MG63 (cell line): ENCODE results near the gene BCAR3. TPM values are rescaled to one million over a fixed set of nuclear protein-coding genes. Genes with fewer than 3 reads are reported as not detected.

Source experiments
- DNase-seq: peaks from one replicate; pipeline ENCODE4 v3.0.0-alpha.2; 2020
- H3K27me3 ChIP-seq: fragments of 250-450 bp; sonication (Bioruptor Pico); 2 replicates; pipeline ENCODE4 v1.5.1; 2020; ENCODE audit warnings: mild to moderate bottlenecking, moderate library complexity
- H3K36me3 ChIP-seq: fragments of 250-450 bp; sonication (Bioruptor Pico); 2 replicates; pipeline ENCODE4 v1.5.1; 2020; ENCODE audit warnings: mild to moderate bottlenecking, moderate library complexity
- H3K4me3 ChIP-seq: fragments of 250-450 bp; sonication (Bioruptor Pico); 2 replicates; pipeline ENCODE4 v1.5.1; 2020; ENCODE audit warnings: mild to moderate bottlenecking, moderate library complexity
- H3K9me3 ChIP-seq: fragments of 250-450 bp; sonication (Bioruptor Pico); 2 replicates; pipeline ENCODE4 v1.5.1; 2020; ENCODE audit warnings: mild to moderate bottlenecking, moderate library complexity
- total RNA-seq: library from RNA; depleted of rRNA; stranded (reverse); fragments of >200 nt; shearing (Covaris generic); gene quantifications from 2 replicates; pipeline ENCODE4 v1.2.3, GENCODE V29; 2014; ENCODE audit warnings: low replicate concordance

Gene BCAR3
- total RNA-seq, 1 experiment from 2014 or later = 26.0 TPM

DNA sequence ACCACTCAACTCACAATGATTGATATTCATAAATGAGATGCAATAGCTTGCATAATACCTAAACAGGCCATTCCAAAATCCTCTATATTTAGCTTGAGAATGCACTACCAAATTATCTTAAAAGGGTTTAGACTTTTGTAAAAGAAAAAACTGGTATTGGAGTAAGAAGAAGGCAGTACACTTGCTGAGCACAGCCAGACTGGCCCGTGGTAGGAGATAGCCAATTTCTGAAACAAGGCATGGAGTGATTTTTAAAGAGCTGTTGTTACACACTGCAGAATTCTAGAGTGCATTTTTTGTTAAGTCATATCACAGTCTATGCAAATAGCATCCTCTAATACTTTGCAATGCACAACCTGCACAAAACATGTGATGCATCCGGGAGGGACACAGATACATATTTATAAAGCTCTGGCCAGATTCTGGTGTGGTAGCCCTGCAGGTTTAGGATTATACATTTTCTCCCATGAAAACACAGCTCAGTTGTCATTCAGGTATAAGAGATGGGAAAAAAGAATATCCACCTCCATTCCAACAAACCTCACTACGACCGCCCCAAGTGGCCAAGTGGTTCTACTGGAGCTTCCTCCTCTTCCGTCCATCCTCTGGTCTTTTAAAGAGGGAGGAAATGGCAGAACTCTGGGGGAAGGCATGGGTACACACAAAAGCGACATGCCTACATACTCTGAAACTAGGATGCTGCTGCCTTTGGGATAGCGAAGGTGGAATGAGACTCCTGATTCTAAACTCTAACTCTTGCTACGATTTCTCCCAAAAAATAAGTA, 40.8 kb downstream of the BCAR3 start:
- H3K36me3 ChIP-seq = peaks cover 51% of the 10 kb centered on the region
- DNase-seq = no peak

DNA sequence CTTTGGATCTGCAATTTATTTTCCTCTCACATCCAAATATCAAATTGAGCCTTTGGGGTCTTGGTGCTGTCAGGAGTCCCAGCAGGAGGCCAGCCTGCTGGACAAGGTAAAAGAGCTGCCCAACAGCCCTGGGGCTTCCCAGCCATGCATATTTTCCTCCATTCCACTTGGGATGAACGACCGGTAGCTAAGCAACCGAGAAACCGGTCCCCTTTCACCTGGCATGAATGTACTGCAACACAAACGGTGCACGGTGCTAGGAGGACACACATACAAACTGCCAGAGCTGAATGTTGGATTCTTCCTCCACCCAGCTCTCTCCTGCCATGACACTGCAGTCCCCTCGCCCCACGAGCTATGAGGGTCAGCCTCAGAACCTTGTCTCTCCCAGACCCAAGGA, 42.7 kb downstream of the BCAR3 start:
- Histone ChIP-seq H3K27me3 (no peaks in the 10 kb centered on the region), H3K4me3 (no peak overlapping the region), H3K9me3 (no peaks in the 10 kb centered on the region), H3K36me3 (peaks cover 68% of the 10 kb centered on the region)
- DNase-seq = no peak

More for the DNA sequence above, 40.8 kb downstream of the BCAR3 start:
- H3K27me3 ChIP-seq = no peaks in the 10 kb centered on the region
- H3K4me3 ChIP-seq = no peak overlapping the region
- H3K9me3 ChIP-seq = no peaks in the 10 kb centered on the region

DNA sequence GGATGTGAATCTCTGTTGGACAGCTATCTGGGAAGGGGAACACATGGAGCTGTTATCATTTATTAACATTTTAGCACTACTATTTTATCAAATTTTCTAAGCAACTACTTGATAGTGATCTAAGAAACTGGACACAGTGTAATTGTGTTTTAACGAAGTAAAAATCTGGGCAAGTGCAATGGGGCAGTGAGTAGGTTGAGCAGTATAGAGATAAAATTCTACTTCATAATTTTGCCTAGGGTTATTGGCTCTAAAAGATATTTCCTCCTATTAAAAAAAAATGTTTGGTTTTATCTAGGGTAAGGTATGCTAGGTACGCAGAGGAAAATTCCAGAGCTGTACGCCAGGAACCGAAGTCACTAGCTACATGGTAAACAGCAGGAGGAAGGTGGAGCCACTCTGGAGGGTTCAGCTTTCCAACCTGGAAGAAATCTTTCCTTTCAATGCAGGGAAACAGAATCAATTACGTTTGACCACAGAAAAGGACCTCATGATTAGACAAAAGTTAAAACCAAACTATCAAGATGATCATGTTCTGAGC, 43.3 kb downstream of the BCAR3 start:
- Histone ChIP-seq H3K36me3 (peaks cover 66% of the 10 kb centered on the region), H3K27me3 (no peaks in the 10 kb centered on the region), H3K4me3 (no peak overlapping the region), H3K9me3 (no peaks in the 10 kb centered on the region)
- no peak for DNase-seq

DNA sequence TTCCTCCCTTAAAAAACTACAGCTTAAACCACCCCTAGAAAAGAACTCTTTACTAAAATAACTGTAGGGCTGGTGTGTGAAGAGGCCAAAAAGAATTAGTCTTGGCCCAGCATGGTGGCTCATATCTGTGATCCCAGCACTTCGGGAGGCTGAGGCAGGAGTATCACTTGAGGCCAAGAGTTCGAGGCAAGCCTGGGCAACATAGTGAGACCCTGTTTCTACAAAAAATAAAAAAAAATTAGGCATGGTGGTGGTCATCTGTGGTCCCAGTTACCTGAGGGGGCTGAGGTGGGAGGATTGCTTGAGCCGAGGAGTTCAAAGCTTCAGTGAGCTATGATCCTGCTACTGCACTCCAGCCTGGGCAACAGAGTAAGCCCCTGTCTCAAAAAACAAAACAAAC, 44.9 kb downstream of the BCAR3 start:
- no peaks in the 10 kb centered on the region for H3K27me3 ChIP-seq
- no peak for DNase-seq
- H3K36me3 ChIP-seq = peaks cover 57% of the 10 kb centered on the region
- H3K4me3 ChIP-seq = no peak overlapping the region
- H3K9me3 ChIP-seq = no peaks in the 10 kb centered on the region

DNA sequence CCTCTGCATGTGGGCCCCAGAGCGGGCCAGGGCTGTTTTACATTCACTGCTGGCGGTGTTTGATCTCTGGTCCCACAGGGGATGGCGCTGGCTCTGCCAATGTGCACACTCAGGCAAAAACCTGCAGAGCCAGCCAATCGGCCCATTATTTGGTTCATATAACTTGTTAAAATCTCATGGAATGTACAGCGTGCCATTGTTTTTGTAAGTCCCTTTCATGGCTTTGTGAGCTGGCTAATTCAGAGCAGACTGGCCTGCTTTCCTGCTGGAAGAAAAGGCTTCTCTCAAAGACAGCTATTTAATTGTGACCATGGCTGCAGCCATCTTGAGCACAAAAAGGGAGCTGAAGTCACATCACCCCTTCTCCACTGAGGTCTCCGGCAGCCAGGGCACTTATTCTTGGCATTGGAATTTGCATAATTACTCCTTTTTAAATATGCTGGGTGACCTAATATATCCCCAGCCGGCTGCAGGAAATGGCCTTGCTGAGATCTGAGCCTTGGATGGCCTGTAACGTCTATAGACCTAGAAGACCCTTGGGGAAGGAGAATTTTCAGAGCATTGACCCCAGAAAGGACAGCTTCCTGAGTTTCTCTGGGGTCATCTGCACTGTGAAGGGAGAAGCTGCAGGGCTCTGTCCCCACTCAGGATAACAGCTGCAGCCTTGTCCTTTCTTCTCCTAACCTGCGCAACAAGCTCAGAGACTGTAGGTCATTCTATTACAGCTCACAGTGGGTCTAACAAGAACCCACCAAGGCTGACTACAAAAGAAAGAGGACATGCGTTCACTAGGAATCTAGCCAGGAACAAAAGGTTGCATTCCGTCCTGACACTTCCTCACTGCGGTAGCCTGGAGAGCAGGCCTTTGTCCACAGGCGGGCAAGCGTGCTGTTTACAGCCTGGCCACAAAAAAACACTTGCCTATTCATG, 45.8 kb downstream of the BCAR3 start:
- Histone ChIP-seq H3K4me3 (no peak overlapping the region), H3K9me3 (no peaks in the 10 kb centered on the region), H3K36me3 (peaks cover 53% of the 10 kb centered on the region), H3K27me3 (no peaks in the 10 kb centered on the region)
- no peak for DNase-seq

DNA sequence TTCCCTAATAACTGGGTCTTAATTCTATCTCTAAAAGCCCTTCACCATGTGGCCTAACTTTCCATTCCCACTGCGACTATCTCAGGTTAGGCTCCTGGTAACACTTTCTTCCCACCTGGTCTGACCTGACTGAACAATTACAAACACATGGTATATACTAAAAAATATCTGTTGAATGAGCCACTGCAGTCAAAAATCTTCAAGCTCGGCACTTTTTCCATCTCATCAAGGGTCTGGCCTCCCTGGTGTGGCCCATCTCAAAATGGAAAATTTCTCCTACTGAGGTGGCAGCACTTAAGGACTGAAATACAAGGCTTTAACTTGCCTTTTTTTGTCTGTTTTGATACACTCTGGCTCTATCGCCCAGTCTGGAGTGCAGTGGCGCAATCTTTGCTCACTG, 48.3 kb downstream of the BCAR3 start:
- peaks cover 44% of the 10 kb centered on the region for H3K36me3 ChIP-seq
- H3K9me3 ChIP-seq = no peaks in the 10 kb centered on the region
- no peak overlapping the region for H3K4me3 ChIP-seq
- no peak for DNase-seq
- no peaks in the 10 kb centered on the region for H3K27me3 ChIP-seq

DNA sequence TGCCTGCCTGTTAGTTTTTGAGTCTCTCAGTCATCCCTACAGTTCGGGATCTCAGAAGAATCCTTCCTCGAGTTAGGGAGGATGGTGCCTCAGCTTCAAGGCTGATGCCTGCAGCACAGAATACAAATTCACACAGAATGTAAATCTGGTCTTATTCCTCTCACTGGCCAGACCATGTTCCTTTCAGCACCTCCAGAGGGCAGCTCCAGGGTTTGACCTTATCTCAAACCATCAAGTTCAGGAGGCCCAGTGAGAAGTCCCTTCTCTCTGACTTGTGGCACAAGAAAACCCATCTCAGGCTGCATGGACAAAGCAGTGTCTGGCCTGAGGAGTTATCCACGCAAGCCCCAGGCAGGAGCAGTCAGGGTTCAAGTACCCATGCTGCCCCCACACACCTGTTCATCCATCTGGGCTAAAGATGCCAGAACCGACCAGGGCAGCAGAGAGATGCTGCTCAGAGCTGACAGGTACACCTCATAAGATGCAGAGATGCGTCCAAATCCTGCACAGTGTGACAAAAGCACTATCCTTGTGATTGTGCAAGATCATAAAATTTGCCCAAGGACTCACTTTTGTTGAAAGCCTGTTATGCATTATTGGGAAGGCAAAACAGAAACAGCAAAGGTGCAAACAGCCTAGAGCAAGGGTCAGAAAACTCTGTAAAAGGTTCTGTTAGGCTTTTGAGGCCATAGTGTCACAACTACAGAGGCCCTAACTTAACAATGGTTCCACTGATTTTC, 49.8 kb downstream of the BCAR3 start:
- Histone ChIP-seq H3K4me3 (no peak overlapping the region), H3K27me3 (no peaks in the 10 kb centered on the region), H3K9me3 (no peaks in the 10 kb centered on the region), H3K36me3 (peaks cover 34% of the 10 kb centered on the region)
- DNase-seq = no peak

DNA sequence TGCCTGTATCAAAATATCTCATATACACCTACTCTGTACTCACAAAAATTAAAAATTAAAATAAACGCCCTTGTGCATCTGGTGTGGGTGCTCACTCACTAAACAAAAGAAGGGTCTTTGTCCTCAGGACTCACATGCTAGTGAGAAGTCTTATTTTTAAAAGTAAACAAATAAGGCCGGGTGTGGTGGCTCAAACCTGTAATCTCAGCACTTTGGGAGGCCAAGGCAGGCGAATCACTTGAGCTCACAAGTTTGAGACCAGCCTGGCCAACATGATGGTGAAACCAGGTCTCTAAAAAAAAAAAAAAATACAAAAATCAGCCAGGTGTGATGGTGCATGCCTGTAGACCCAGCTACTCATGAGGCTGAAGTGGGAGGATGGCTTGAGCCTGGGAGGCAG, 51.5 kb downstream of the BCAR3 start:
- DNase-seq = no peak
- Histone ChIP-seq H3K36me3 (peaks cover 19% of the 10 kb centered on the region), H3K4me3 (no peak overlapping the region), H3K27me3 (no peaks in the 10 kb centered on the region), H3K9me3 (no peaks in the 10 kb centered on the region)

DNA sequence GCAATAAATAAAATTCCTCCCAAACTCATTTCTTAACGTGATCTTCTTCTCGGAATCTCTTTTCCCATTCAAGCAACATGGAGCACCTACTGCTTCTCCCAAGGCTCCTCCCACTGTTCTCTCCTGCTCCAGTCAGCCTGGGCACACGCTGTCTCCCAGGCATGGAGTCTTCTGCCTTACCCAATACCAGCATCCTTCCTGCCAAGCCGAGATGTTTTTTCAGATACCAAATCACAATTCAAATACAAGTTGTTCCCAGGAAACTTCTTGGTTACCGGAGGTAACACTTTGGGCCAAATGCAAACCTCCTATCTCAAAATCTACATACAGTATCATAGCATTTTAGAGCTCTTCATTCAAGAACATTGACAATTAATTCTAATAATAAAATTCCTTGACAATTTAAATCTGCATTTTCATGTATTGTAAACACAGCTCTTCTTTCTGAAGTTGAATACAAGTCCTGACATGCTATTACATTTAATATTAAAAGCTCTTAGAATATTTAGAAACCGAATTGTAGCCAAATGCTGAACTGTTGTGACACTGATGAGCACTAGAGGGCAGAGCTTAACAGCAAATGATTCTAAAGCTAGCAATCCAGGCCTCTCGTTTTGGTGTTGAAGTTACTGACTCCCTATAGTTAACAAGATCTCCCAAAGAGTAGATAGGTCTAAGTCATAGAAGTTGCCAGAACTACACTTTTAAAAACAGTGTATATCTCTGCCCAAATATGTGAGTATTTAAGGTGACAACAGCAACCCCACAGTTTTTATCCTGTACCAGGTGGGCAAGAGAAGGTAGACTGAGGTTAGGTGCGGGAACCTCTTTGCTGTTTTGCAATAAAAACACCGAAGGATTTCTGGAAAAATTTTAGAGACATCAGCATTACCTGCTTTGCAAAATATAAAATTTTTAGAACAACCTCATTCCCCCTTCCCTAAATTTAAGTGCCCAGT, 52.3 kb downstream of the BCAR3 start:
- no peak overlapping the region for H3K4me3 ChIP-seq
- H3K9me3 ChIP-seq = no peaks in the 10 kb centered on the region
- no peaks in the 10 kb centered on the region for H3K27me3 ChIP-seq
- peaks cover 16% of the 10 kb centered on the region for H3K36me3 ChIP-seq
- no peak for DNase-seq

DNA sequence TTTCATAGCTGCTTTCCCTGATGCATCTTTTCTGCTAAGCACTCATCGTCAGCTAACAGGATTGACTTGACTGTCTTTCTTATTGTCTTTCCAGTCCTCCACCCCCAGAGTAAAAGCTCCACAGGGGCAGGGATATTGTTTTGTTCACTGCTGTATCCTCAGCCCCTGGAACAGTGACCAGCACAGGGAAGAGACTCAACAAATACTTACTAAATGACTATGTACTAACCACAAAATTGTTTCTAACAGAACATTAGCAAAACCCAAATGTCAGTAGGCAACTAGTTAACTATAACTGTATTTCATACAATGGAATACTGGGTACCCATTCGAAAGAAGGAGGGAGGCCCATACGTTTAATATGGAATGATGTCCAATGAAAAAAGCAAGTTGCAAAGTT, 53.0 kb downstream of the BCAR3 start:
- DNase-seq = no peak
- Histone ChIP-seq H3K27me3 (no peaks in the 10 kb centered on the region), H3K36me3 (peaks cover 12% of the 10 kb centered on the region), H3K4me3 (no peak overlapping the region), H3K9me3 (no peaks in the 10 kb centered on the region)

DNA sequence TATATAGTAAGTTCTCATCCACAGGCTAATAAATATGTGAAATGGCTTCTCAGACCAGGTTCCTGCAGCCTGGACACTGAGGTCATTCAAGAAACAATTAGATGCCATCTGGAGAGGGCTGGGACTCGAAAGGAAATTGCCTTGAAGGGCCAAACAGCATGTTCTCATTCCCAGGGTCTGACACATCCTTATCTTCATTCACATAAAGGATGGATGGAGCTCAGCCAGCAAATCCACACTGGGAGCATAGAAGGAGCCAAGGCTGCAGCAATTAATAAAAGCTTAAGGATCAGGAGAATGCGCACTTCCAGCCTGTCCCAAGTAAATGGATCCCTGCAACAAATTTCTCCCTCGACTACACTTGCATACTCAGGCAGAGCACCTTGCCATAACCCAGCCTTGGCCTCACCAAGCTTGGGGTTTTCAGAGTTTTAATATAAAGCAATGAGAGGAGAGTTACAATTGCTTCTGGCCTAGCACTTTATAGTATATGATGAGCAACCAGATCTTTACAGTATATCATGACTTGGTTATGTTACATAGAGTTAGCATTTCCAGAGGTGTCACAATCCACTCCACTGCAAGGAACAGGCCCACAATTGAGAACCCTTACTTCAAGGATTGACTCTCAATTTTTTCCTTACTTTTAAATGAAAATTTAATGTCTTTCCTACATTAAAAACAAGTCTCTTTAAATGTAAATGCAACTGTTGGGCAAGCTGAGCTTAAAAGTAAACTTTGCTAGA, 55.9 kb downstream of the BCAR3 start:
- peaks cover 20% of the 10 kb centered on the region for H3K36me3 ChIP-seq
- peaks cover 2% of the 10 kb centered on the region; the same call in 1 of the 2 replicates for H3K9me3 ChIP-seq
- peak; percentile 50 for DNase-seq
- no peaks in the 10 kb centered on the region for H3K27me3 ChIP-seq
- H3K4me3 ChIP-seq = no peak overlapping the region

DNA sequence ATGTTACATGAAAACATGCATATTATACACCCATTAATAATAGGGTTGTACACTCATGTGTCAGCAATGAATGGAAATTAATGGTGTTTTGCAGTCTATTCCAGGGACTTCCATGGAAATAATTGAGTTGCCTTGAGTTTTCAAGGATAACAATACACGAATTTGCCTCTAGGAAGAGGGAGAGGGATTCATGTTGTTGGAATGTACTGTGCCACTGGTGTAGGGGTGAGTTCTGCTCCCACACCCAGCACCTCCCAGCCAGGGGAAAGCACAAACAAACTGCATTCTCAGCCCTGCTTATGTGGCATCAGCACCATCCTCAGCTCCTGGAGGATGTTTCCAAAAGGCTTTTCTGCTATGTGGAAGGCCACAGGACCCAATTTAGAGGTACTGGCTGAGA, 57.8 kb downstream of the BCAR3 start:
- Histone ChIP-seq H3K9me3 (peaks cover 2% of the 10 kb centered on the region; the same call in 1 of the 2 replicates), H3K27me3 (no peaks in the 10 kb centered on the region), H3K36me3 (peaks cover 16% of the 10 kb centered on the region), H3K4me3 (no peak overlapping the region)
- no peak for DNase-seq

DNA sequence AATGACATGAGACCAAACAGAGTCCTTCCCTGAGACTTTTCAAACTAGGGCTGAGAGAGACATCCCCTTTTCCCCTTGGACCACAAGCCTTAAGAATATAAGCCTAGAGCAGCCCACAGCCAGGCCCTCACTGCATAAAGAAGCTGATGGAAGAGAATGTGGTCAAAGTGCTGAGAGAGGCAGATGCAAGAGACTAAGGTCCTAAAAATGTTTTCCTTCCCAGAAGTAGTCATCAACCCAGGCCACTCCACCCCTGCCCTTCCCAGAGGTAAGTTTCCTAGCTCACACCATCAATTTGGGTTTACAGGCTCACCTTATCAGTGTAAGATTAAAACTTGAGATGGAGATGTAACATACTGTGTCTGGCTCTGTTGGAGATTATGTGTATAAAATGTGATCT, 58.2 kb downstream of the BCAR3 start:
- H3K4me3 ChIP-seq = no peak overlapping the region
- H3K9me3 ChIP-seq = peaks cover 2% of the 10 kb centered on the region; the same call in 1 of the 2 replicates
- DNase-seq = no peak
- no peaks in the 10 kb centered on the region for H3K27me3 ChIP-seq
- peaks cover 16% of the 10 kb centered on the region for H3K36me3 ChIP-seq

DNA sequence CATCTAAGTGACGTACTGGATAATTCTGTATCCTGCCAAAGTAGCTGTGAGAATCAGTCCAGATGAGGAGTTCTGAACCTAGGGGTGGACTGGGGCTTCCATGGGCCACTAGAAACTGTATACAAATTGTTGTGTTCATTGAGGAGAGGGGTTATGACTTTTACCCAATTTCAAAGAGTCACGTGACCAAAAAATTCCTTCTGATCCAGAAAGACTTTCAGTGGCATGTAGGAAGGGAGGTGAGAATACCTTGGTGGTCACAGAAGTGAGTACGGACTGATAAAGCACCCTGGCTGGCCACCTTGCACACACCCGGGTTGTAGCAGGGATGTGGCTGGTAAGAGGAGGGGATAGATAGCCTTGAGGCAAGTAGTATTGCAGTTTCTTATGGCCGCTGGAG, 60.4 kb downstream of the BCAR3 start:
- no peak for DNase-seq
- Histone ChIP-seq H3K9me3 (peaks cover 2% of the 10 kb centered on the region; the same call in 1 of the 2 replicates), H3K36me3 (peaks cover 16% of the 10 kb centered on the region), H3K4me3 (no peak overlapping the region), H3K27me3 (no peaks in the 10 kb centered on the region)

DNA sequence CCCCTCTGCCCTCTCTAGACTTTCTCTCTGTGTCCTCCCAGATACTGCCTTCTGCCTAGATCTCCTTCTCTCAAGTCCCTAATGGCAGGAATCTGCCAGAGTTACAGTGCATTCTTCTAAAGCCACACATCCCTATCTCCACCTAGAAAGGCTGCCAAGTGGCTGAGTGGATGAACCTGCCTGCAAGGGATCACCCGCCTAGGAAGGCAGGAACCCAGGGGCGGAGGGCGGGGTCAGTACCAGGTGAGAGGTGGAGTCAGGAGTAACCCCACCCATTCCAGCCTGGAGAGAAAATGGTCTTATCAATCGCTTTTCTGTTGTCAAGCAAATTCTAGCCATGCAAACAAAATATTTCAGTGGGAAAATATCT, 60.8 kb downstream of the BCAR3 start:
- no peak overlapping the region for H3K4me3 ChIP-seq
- H3K27me3 ChIP-seq = no peaks in the 10 kb centered on the region
- DNase-seq = no peak
- peaks cover 2% of the 10 kb centered on the region; the same call in 1 of the 2 replicates for H3K9me3 ChIP-seq
- peaks cover 16% of the 10 kb centered on the region for H3K36me3 ChIP-seq
